Caco-2 (cell line): Measurements from ENCODE around the gene MAP7. TPM values are rescaled to one million over a fixed set of nuclear protein-coding genes. Genes with fewer than 3 reads are reported as not detected.
"Not testable (repeated sequence)": the region's sequence is repeated elsewhere in the genome, so short reads cannot be mapped to it uniquely, and the experiment has no call there.

Experiments
- BruUV-seq: library from RNA; stranded (reverse); fragments of 400-500 nt; replicated peaks from 2 replicates; lab custom pipeline; 2021; lab: Mats Ljungman, UMichigan
- CTCF ChIA-PET: fragments of 300-600 bp; sonication (Branson Sonifier 250); formaldehyde crosslinking; loops from one replicate; lab custom pipeline; 2022; ENCODE audit warnings: antibody characterized with exemption; lab: Charles Lee
- POLR2A ChIA-PET: fragments of 300-600 bp; sonication (Branson Sonifier 250); formaldehyde crosslinking; loops from one replicate; lab custom pipeline; 2022; ENCODE audit warnings: antibody characterized with exemption; lab: Charles Lee
- DNase-seq, 2 experiments: peaks; one replicate each; pipeline versions ENCODE4 v3.0.0 to v3.0.0-alpha.2; 2020 to 2022
- H3K27me3 ChIP-seq: replicated peaks from 2 replicates; pipeline ENCODE4 v1.6.0; 2011; ENCODE audit warnings: low read length; ENCODE audit not compliant: control insufficient read depth, insufficient read depth
- H3K36me3 ChIP-seq: 2 replicates; pipeline ENCODE4 v1.5.1; 2011; ENCODE audit warnings: low read length; ENCODE audit not compliant: control insufficient read depth, insufficient read depth
- H3K4me1 ChIP-seq: fragments of 250-450 bp; sonication (Bioruptor Pico); 2 replicates; pipeline ENCODE4 v1.5.1; 2020; ENCODE audit warnings: mild to moderate bottlenecking
- H3K4me3 ChIP-seq: 2 replicates; pipeline ENCODE4 v1.5.1; 2011; ENCODE audit warnings: low read depth, mild to moderate bottlenecking, control low read depth, low read length
- H3K9me3 ChIP-seq: fragments of 250-450 bp; sonication (Bioruptor Pico); 2 replicates; pipeline ENCODE4 v1.5.1; 2020; ENCODE audit warnings: mild to moderate bottlenecking, moderate library complexity
- H3K27ac Mint-ChIP-seq: one replicate; pipeline ENCODE4 v1.8.0; 2022; ENCODE audit warnings: mixed read lengths; ENCODE audit not compliant: unreplicated experiment
- H3K27me3 Mint-ChIP-seq: one replicate; pipeline ENCODE4 v1.8.0; 2022; ENCODE audit warnings: mixed read lengths; ENCODE audit not compliant: insufficient read depth, unreplicated experiment
- H3K36me3 Mint-ChIP-seq: one replicate; pipeline ENCODE4 v1.8.0; 2022; ENCODE audit warnings: mild to moderate bottlenecking, mixed read lengths; ENCODE audit not compliant: insufficient read depth, unreplicated experiment
- H3K4me1 Mint-ChIP-seq: one replicate; pipeline ENCODE4 v1.8.0; 2022; ENCODE audit warnings: low read depth, mixed read lengths; ENCODE audit not compliant: unreplicated experiment
- H3K4me3 Mint-ChIP-seq: one replicate; pipeline ENCODE4 v1.8.0; 2022; ENCODE audit warnings: mild to moderate bottlenecking, moderate library complexity, mixed read lengths; ENCODE audit not compliant: unreplicated experiment
- H3K9me3 Mint-ChIP-seq: one replicate; pipeline ENCODE4 v1.8.0; 2022; ENCODE audit warnings: mixed read lengths; ENCODE audit not compliant: unreplicated experiment
- intact Hi-C: fragments of 100-400 bp; cut with micrococcal nuclease; formaldehyde crosslinking; loops from one replicate; pipeline ENCODE4 v1.10.0; 2022; ENCODE audit not compliant: unreplicated experiment
- total RNA-seq: library from RNA; stranded (reverse); gene quantifications from 2 replicates; pipeline ENCODE4 v1.2.3, GENCODE V29; 2022
- TF ChIP-seq, protein P1 (sequence below), 2 experiments: fragments of 200-600 bp in 1 of 2; IDR thresholded peaks; 1 replicate in 1 of 2; 2 replicates in 1 of 2; pipeline versions ENCODE4 v1.5.1 to v1.8.0; 2011 to 2022; ENCODE audit warnings: antibody characterized with exemption in 1 of 2, control low read depth in 1 of 2, inconsistent platforms in 1 of 2, low read depth in 1 of 2, low read length in 1 of 2, mild to moderate bottlenecking in 1 of 2, moderate library complexity in 1 of 2; ENCODE audit not compliant: insufficient read depth in 1 of 2, severe bottlenecking in 1 of 2, unreplicated experiment in 1 of 2

Gene MAP7
- total RNA-seq, 1 experiment from 2014 or later = 55.3 TPM

- Mint-ChIP-seq H3K9me3 (no peaks in the 10 kb centered on the region), H3K36me3 (no peaks in the 10 kb centered on the region), H3K27ac (no peak overlapping the region), H3K4me3 (no peak overlapping the region), H3K27me3 (peaks cover 8% of the 10 kb centered on the region), H3K4me1 (no peaks in the 10 kb centered on the region)
- H3K4me1 ChIP-seq = no peaks in the 10 kb centered on the region
- H3K4me3 ChIP-seq = no peak overlapping the region
- intact Hi-C loops = no loop called here
- POLR2A ChIA-PET = no interaction called here
- TF ChIP-seq, protein P1, sequence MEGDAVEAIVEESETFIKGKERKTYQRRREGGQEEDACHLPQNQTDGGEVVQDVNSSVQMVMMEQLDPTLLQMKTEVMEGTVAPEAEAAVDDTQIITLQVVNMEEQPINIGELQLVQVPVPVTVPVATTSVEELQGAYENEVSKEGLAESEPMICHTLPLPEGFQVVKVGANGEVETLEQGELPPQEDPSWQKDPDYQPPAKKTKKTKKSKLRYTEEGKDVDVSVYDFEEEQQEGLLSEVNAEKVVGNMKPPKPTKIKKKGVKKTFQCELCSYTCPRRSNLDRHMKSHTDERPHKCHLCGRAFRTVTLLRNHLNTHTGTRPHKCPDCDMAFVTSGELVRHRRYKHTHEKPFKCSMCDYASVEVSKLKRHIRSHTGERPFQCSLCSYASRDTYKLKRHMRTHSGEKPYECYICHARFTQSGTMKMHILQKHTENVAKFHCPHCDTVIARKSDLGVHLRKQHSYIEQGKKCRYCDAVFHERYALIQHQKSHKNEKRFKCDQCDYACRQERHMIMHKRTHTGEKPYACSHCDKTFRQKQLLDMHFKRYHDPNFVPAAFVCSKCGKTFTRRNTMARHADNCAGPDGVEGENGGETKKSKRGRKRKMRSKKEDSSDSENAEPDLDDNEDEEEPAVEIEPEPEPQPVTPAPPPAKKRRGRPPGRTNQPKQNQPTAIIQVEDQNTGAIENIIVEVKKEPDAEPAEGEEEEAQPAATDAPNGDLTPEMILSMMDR (IDR thresholded peaks at IDR 0.05; ENCODE audit: insufficient read depth in 1 of 2, low read depth in 1 of 2, low read length in 1 of 2, severe bottlenecking in 1 of 2, unreplicated experiment in 1 of 2) = no peak
- no peak for DNase-seq
- H3K27me3 ChIP-seq = no peaks in the 10 kb centered on the region
- CTCF ChIA-PET = no interaction called here
- H3K36me3 ChIP-seq = no peaks in the 10 kb centered on the region
- BruUV-seq = no TSS peak
- no peaks in the 10 kb centered on the region for H3K9me3 ChIP-seq
Observed at GRCh38 chr6:136312975-136313374, 237.2 kb downstream of the MAP7 start.

DNA sequence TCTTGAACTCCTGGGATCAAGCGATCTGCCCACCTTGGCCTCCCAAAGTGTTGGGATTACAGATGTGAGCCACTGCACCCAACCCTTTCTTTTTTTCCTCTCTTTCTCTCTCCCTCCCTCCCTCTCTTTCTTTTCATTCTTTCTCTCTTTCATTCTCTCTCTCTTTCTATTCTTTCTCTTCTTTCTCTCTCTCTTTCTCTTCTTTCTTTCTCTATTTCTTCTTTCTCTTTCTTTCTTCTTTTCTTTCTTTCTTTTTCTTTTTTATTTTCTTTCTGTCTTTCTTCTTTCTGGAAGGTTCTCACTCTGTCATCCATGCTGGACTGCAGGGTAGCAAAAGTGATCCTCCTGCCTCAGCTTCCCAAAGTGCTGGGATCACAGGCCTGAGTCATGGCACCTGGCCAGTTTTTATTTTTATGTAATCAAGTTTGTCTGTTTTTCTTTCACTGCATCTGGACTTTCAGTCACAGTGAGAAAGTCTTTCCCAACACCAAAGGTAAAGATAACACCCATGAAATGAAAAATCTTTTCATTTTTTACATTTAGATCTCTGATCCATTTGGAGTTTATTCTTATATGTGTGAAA is 240.4 kb downstream of the MAP7 start:
- POLR2A ChIA-PET = no interaction called here

GRCh38 chr6:136309171-136309570 is 241.1 kb downstream of the MAP7 start:
- H3K27ac Mint-ChIP-seq = no peak overlapping the region
- H3K36me3 Mint-ChIP-seq = no peaks in the 10 kb centered on the region
- ChIA-PET POLR2A (no interaction called here), CTCF (no interaction called here)
- intact Hi-C loops = no loop called here
- no TSS peak for BruUV-seq
- H3K4me3 Mint-ChIP-seq = no peak overlapping the region
- Histone ChIP-seq H3K9me3 (no peaks in the 10 kb centered on the region), H3K27me3 (no peaks in the 10 kb centered on the region), H3K4me1 (no peaks in the 10 kb centered on the region), H3K36me3 (no peaks in the 10 kb centered on the region), H3K4me3 (no peak overlapping the region)
- DNase-seq = no peak
- H3K27me3 Mint-ChIP-seq = peaks cover 12% of the 10 kb centered on the region
- H3K4me1 Mint-ChIP-seq = no peaks in the 10 kb centered on the region
- no peaks in the 10 kb centered on the region for H3K9me3 Mint-ChIP-seq
- TF ChIP-seq, protein P1 (IDR thresholded peaks at IDR 0.05; ENCODE audit: insufficient read depth in 1 of 2, low read depth in 1 of 2, low read length in 1 of 2, severe bottlenecking in 1 of 2, unreplicated experiment in 1 of 2) = no peak

More for the DNA sequence above, 240.4 kb downstream of the MAP7 start:
- TF ChIP-seq, protein P1 (IDR thresholded peaks at IDR 0.05; ENCODE audit: insufficient read depth in 1 of 2, low read depth in 1 of 2, low read length in 1 of 2, severe bottlenecking in 1 of 2, unreplicated experiment in 1 of 2) = no peak
- H3K4me3 ChIP-seq = no peak overlapping the region
- Mint-ChIP-seq H3K4me3 (no peak overlapping the region), H3K36me3 (no peaks in the 10 kb centered on the region), H3K4me1 (no peaks in the 10 kb centered on the region), H3K27me3 (peaks cover 12% of the 10 kb centered on the region), H3K9me3 (no peaks in the 10 kb centered on the region), H3K27ac (no peak overlapping the region)
- H3K27me3 ChIP-seq = no peaks in the 10 kb centered on the region
- H3K36me3 ChIP-seq = no peaks in the 10 kb centered on the region
- H3K4me1 ChIP-seq = no peaks in the 10 kb centered on the region
- H3K9me3 ChIP-seq = no peaks in the 10 kb centered on the region
- BruUV-seq = no TSS peak
- CTCF ChIA-PET = no interaction called here
- intact Hi-C loops = no loop called here
- DNase-seq = no peak

GRCh38 chr6:136308469-136308868 is 241.8 kb downstream of the MAP7 start:
- CTCF ChIA-PET, intact Hi-C loops, DNase-seq, H3K27me3 ChIP-seq, POLR2A ChIA-PET, H3K4me3 ChIP-seq, H3K27ac Mint-ChIP-seq, H3K4me1 ChIP-seq, H3K4me1 Mint-ChIP-seq, H3K36me3 Mint-ChIP-seq, H3K36me3 ChIP-seq, BruUV-seq, H3K4me3 Mint-ChIP-seq, H3K9me3 Mint-ChIP-seq, H3K9me3 ChIP-seq: not testable (repeated sequence)
- H3K27me3 Mint-ChIP-seq = peaks cover 12% of the 10 kb centered on the region
